ENCODE results near the gene GNG7. TPM values are rescaled to one million over a fixed set of nuclear protein-coding genes. Genes with fewer than 3 reads are reported as not detected.
A peak's percentile ranks its signal among the peaks of the same experiment; 100 is the strongest.
"Not testable (repeated sequence)": the region's sequence is repeated elsewhere in the genome, so short reads cannot be mapped to it uniquely, and the experiment has no call there.

The GNG7 gene
- total RNA-seq, 2 donors from 2014 or later = 8.7 to 22.9 TPM

DNA sequence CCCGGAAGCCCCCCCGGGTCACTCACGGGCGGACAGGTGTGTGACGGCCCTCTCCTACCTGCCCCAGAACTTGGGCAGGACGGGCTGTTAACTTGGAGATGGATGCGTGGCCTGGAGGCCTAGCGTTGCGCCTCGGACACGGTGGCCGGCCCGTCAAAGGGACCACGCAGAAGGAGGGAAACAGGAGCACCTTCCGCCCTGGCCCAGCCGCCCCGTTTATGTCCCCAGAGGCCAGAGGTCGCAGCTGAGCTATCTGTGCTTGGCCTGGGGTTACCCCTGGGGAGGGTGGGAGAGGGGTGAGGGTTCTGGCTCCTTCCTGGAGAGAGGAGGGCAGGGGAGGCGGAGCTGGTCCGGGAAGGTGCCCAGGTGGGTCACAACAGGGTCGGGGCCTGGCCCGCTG is 190.9 kb downstream of the GNG7 start:
- intact Hi-C loops (cut with DNase I) = no loop called here
- H3K36me3 ChIP-seq = no peaks in the 10 kb centered on the region
- no peaks in the 10 kb centered on the region for H3K9me3 ChIP-seq
- DNase-seq (ENCODE audit: low spot score) = no peak
- no peak overlapping the region for H3K27ac ChIP-seq
- 91% methylated on average over 21 of the region's 22 CpGs for WGBS
- no peak overlapping the region for H3K4me3 ChIP-seq
- TF ChIP-seq POLR2AphosphoS5 (IDR thresholded peaks at IDR 0.05) (no peak), POLR2A (IDR thresholded peaks at IDR 0.05) (no peak)
- TF ChIP-seq, protein P1, sequence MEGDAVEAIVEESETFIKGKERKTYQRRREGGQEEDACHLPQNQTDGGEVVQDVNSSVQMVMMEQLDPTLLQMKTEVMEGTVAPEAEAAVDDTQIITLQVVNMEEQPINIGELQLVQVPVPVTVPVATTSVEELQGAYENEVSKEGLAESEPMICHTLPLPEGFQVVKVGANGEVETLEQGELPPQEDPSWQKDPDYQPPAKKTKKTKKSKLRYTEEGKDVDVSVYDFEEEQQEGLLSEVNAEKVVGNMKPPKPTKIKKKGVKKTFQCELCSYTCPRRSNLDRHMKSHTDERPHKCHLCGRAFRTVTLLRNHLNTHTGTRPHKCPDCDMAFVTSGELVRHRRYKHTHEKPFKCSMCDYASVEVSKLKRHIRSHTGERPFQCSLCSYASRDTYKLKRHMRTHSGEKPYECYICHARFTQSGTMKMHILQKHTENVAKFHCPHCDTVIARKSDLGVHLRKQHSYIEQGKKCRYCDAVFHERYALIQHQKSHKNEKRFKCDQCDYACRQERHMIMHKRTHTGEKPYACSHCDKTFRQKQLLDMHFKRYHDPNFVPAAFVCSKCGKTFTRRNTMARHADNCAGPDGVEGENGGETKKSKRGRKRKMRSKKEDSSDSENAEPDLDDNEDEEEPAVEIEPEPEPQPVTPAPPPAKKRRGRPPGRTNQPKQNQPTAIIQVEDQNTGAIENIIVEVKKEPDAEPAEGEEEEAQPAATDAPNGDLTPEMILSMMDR (IDR thresholded peaks at IDR 0.05) = no peak
- no peaks in the 10 kb centered on the region for H3K4me1 ChIP-seq (replicated peaks)
- H3K27me3 ChIP-seq (replicated peaks; ENCODE audit: insufficient read depth) = no peaks in the 10 kb centered on the region

DNA sequence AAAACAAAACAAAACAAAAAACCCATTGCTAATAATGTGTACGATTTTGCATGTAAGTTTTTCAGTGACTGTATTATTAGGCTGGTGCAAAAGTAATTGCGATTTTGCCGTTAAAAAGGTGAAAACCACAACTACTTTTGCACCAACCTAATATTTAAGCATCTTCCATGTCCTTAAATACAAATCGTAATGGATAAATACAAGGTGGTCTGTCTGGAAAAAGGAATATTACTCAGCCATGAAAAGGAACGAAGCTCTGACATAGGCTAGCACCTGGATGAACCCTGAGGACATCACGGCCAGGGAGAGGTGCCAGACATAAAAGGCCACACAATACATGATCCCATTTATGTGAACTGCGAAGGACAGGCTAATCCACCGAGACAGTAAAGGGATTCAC is 193.4 kb downstream of the GNG7 start:
- H3K9me3 ChIP-seq = no peaks in the 10 kb centered on the region
- no peak overlapping the region for H3K27ac ChIP-seq
- TF ChIP-seq POLR2AphosphoS5 (IDR thresholded peaks at IDR 0.05) = no peak
- TF ChIP-seq, protein P1 (IDR thresholded peaks at IDR 0.05) = no peak
- TF ChIP-seq POLR2A (IDR thresholded peaks at IDR 0.05) = no peak
- no peaks in the 10 kb centered on the region for H3K4me1 ChIP-seq (replicated peaks)
- no peak for DNase-seq (ENCODE audit: low spot score)
- 97% methylated on average over 8 of the region's 8 CpGs for WGBS
- H3K36me3 ChIP-seq = no peaks in the 10 kb centered on the region
- intact Hi-C loops (cut with DNase I) = no loop called here
- H3K4me3 ChIP-seq = no peak overlapping the region
- no peaks in the 10 kb centered on the region for H3K27me3 ChIP-seq (replicated peaks; ENCODE audit: insufficient read depth)

DNA sequence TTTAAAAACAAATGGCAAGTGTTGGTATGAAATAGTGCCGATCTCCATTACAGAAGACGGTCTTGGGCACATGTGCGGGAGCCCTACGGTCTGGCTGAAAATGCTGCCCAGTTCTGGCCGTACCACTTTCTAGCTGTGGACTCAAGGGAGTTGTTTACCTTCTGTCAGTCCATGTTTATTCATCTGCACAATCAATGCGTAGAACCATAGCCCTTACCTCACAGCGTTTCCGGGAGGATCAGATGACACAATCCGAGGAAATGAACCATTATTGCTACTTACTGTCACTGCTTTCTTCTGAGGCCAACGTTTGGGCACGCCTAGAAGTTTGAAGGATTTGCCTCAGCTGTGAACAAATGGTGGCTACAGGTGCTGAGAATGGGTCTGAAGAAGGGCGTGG is 195.4 kb downstream of the GNG7 start:
- Histone ChIP-seq H3K9me3 (no peaks in the 10 kb centered on the region), H3K36me3 (no peaks in the 10 kb centered on the region), H3K4me3 (no peak overlapping the region), H3K27me3 (replicated peaks; ENCODE audit: insufficient read depth) (no peaks in the 10 kb centered on the region), H3K27ac (peak overlapping the region; percentile 76 to 86), H3K4me1 (replicated peaks) (no peaks in the 10 kb centered on the region)
- 7% methylated on average over 12 of the region's 12 CpGs for WGBS
- intact Hi-C loops (cut with DNase I) = no loop called here
- peak; percentile 97 for TF ChIP-seq POLR2AphosphoS5 (IDR thresholded peaks at IDR 0.05)
- TF ChIP-seq, protein P1 (IDR thresholded peaks at IDR 0.05) = no peak
- TF ChIP-seq POLR2A (IDR thresholded peaks at IDR 0.05) = peak; percentile 47
- peak; percentile 86 for DNase-seq (ENCODE audit: low spot score)

DNA sequence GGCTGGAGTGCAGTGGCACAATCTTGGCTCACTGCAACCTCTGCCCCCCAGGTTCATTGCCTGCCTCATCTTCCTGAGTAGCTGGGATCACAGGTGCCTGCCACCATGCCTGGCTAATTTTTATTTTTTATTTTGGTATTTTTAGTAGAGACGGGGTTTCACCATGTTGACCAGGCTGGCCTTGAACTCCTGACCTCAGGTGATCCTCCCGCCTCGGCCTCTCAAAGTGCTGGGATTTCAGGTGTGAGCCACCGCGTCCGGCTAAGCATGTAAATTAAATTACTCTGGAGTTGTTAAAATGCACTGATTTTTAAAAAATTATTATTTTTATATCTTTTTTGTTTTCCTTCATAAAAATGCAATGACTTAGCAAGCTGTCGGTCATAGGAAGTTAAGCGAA is 195.8 kb downstream of the GNG7 start:
- H3K27me3 ChIP-seq (replicated peaks; ENCODE audit: insufficient read depth); H3K9me3 ChIP-seq; H3K4me3 ChIP-seq; intact Hi-C loops (cut with DNase I); H3K36me3 ChIP-seq; H3K4me1 ChIP-seq (replicated peaks); DNase-seq (ENCODE audit: low spot score): not testable (repeated sequence)
- WGBS = 72% methylated on average over 8 of the region's 8 CpGs
- H3K27ac ChIP-seq = peak overlapping the region; percentile 76 to 86

DNA sequence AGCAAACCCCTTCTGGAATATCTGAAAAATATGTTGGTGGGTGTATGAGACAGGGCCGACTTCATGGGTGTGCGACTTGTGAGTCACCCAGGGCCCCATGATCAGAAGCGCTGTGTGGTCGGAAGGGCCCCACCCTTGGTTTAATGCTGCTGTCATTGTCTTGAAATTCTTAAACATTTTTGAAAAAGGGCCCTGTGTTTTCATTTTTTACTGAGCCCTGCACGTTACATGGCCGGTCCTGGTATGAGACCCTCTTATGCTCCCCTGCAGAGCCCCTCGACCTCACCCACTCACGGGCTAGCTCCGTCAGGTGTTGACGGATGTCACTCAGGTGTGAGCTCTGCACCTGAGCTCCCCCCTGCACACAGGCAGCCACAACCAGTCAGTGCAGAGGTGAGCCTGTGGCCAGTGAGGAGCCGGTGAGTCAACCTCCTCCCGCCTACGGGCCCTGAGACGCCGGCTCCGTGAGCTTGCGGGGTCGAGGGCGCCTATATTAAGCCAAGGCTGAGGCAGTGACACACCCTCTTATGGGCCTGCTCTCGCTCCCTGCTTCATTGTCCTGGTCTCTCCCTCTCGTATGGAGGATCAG is 198.9 kb downstream of the GNG7 start:
- no peak overlapping the region for H3K4me3 ChIP-seq
- 56% methylated on average over 21 of the region's 21 CpGs for WGBS
- no peaks in the 10 kb centered on the region for H3K36me3 ChIP-seq
- no peak for DNase-seq (ENCODE audit: low spot score)
- H3K27me3 ChIP-seq (replicated peaks; ENCODE audit: insufficient read depth) = no peaks in the 10 kb centered on the region
- no peak overlapping the region for H3K27ac ChIP-seq
- TF ChIP-seq POLR2A (IDR thresholded peaks at IDR 0.05) (no peak), POLR2AphosphoS5 (IDR thresholded peaks at IDR 0.05) (no peak)
- TF ChIP-seq, protein P1 (IDR thresholded peaks at IDR 0.05) = no peak
- intact Hi-C loops (cut with DNase I) = no loop called here
- no peaks in the 10 kb centered on the region for H3K9me3 ChIP-seq
- no peaks in the 10 kb centered on the region for H3K4me1 ChIP-seq (replicated peaks)
